ENCODE data around the gene PPP2R2B. TPM values are rescaled to one million over a fixed set of nuclear protein-coding genes. Genes with fewer than 3 reads are reported as not detected.

The PPP2R2B gene
- total and polyA plus RNA-seq, 2 of the 4 experiments (the other 2 are of a cell fraction): not detected

DNA sequence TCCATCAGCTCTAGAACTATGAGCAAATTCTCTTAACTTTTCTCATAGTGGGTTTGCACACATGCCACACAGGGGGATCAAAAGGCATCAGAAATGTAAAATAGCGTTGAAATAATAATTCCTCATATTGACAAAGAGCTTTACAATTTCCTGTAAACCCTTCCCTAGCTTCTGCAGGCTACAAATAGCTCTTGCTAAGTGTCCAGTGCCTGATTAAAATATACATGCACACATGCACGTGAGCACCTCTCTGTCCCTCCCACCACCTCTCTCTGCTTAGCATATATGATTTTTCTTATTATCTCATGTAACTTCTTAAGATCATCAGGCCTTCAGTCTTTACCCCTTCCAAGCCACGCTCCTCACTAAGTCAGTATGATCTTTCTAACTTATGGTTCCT lies 13.7 kb upstream of the PPP2R2B start:
- Histone ChIP-seq H3K79me1 (ENCODE audit: low read depth in 1 of 2, low read length in 2 of 2) (no peaks in the 10 kb centered on the region), H2BK5ac (ENCODE audit: low read depth, low read length, poor library complexity, severe bottlenecking) (no peak overlapping the region), H2BK20ac (ENCODE audit: low read depth, low read length) (no peak overlapping the region), H3K36me3 (ENCODE audit: control insufficient read depth, insufficient read depth, low read length) (no peaks in the 10 kb centered on the region), H3K4me2 (ENCODE audit: low read depth, low read length) (no peak overlapping the region), H2AK5ac (ENCODE audit: low read depth, low read length) (no peak overlapping the region), H3K23ac (ENCODE audit: low read depth, low read length) (no peak overlapping the region), H4K91ac (ENCODE audit: insufficient read depth, low read depth, low read length) (no peak overlapping the region), H3K14ac (replicated peaks; ENCODE audit: low read depth, low read length) (no peak overlapping the region), H4K8ac (ENCODE audit: low read depth in 2 of 2, low read length in 2 of 2) (no peak overlapping the region), H3K18ac (ENCODE audit: low read depth, low read length) (no peak overlapping the region), H4K20me1 (ENCODE audit: insufficient read depth, low read length) (no peaks in the 10 kb centered on the region), H2BK120ac (ENCODE audit: low read depth, low read length) (no peak overlapping the region), H3K9me3 (ENCODE audit: control insufficient read depth, insufficient read depth, low read length) (no peaks in the 10 kb centered on the region), H2AFZ (replicated peaks; ENCODE audit: low read length, poor library complexity) (no peak overlapping the region), H3K9me1 (ENCODE audit: insufficient read depth, low read length) (no peaks in the 10 kb centered on the region), H3K4me3 (ENCODE audit: insufficient read depth, low read depth, low read length) (no peak overlapping the region), H3K27me3 (ENCODE audit: control insufficient read depth, insufficient read depth, low read length) (no peaks in the 10 kb centered on the region), H3K4me1 (ENCODE audit: control insufficient read depth, insufficient read depth, low read length) (no peaks in the 10 kb centered on the region), H3K9ac (ENCODE audit: low read depth, low read length) (no peak overlapping the region), H2AK9ac (replicated peaks; ENCODE audit: low read depth, low read length, poor library complexity) (no peak overlapping the region), H3K56ac (ENCODE audit: extremely low read depth, insufficient read depth, low read length) (no peak overlapping the region), H2BK15ac (ENCODE audit: low read depth, low read length) (no peak overlapping the region), H3K27ac (ENCODE audit: insufficient read depth, low read length) (no peak overlapping the region), H4K5ac (ENCODE audit: low read depth, low read length) (no peak overlapping the region), H3K4ac (ENCODE audit: low read depth, low read length) (no peak overlapping the region)
- no peak for DNase-seq
- intact Hi-C loops (cut with micrococcal nuclease): no loop called here
- ATAC-seq (ENCODE audit: low read depth): no peak
- in situ Hi-C loops (cut with MboI; ENCODE audit: low sequenced_read_pairs): no loop called here
- dilution Hi-C loops (cut with HindIII; ENCODE audit: low sequenced_read_pairs, unreplicated experiment): no loop called here
- WGBS, 2 experiments (ENCODE audit: extremely low coverage in 2 of 2, insufficient read length in 1 of 2): no CpG with 5 or more reads among the region's 3 CpGs
- TF ChIP-seq CHD1 (IDR thresholded peaks at IDR 0.05; ENCODE audit: low read depth, low read length) (no peak), MAZ (IDR thresholded peaks at IDR 0.05; ENCODE audit: borderline replicate concordance, low read depth, low read length) (no peak), MAFK (IDR thresholded peaks at IDR 0.05; ENCODE audit: low read depth, low read length) (no peak), SMC3 (IDR thresholded peaks at IDR 0.05; ENCODE audit: low read depth, low read length) (no peak), RAD21 (IDR thresholded peaks at IDR 0.05; ENCODE audit: low read length) (no peak), FOS (IDR thresholded peaks at IDR 0.05; ENCODE audit: low read depth, low read length) (no peak), BHLHE40 (IDR thresholded peaks at IDR 0.05; ENCODE audit: low read depth, low read length) (no peak), CEBPB (IDR thresholded peaks at IDR 0.05; ENCODE audit: low read depth, low read length) (no peak), RCOR1 (IDR thresholded peaks at IDR 0.05; ENCODE audit: insufficient replicate concordance, low read length) (no peak), NFE2L2 (IDR thresholded peaks at IDR 0.05; ENCODE audit: low read depth, low read length) (no peak), RFX5 (IDR thresholded peaks at IDR 0.05; ENCODE audit: low read depth, low read length) (no peak), POLR2A (IDR thresholded peaks at IDR 0.05; ENCODE audit: low read depth, low read length) (no peak)
- TF ChIP-seq, protein P1, sequence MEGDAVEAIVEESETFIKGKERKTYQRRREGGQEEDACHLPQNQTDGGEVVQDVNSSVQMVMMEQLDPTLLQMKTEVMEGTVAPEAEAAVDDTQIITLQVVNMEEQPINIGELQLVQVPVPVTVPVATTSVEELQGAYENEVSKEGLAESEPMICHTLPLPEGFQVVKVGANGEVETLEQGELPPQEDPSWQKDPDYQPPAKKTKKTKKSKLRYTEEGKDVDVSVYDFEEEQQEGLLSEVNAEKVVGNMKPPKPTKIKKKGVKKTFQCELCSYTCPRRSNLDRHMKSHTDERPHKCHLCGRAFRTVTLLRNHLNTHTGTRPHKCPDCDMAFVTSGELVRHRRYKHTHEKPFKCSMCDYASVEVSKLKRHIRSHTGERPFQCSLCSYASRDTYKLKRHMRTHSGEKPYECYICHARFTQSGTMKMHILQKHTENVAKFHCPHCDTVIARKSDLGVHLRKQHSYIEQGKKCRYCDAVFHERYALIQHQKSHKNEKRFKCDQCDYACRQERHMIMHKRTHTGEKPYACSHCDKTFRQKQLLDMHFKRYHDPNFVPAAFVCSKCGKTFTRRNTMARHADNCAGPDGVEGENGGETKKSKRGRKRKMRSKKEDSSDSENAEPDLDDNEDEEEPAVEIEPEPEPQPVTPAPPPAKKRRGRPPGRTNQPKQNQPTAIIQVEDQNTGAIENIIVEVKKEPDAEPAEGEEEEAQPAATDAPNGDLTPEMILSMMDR (conservative IDR thresholded peaks at IDR 0.05; ENCODE audit: low read depth, low read length): no peak
- TF ChIP-seq, protein P2, sequence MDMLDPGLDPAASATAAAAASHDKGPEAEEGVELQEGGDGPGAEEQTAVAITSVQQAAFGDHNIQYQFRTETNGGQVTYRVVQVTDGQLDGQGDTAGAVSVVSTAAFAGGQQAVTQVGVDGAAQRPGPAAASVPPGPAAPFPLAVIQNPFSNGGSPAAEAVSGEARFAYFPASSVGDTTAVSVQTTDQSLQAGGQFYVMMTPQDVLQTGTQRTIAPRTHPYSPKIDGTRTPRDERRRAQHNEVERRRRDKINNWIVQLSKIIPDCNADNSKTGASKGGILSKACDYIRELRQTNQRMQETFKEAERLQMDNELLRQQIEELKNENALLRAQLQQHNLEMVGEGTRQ (IDR thresholded peaks at IDR 0.05; ENCODE audit: low read depth, low read length): no peak
- TF ChIP-seq, protein P3, sequence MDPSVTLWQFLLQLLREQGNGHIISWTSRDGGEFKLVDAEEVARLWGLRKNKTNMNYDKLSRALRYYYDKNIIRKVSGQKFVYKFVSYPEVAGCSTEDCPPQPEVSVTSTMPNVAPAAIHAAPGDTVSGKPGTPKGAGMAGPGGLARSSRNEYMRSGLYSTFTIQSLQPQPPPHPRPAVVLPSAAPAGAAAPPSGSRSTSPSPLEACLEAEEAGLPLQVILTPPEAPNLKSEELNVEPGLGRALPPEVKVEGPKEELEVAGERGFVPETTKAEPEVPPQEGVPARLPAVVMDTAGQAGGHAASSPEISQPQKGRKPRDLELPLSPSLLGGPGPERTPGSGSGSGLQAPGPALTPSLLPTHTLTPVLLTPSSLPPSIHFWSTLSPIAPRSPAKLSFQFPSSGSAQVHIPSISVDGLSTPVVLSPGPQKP (IDR thresholded peaks at IDR 0.05; ENCODE audit: borderline replicate concordance, low read depth, low read length): no peak
- ChIA-PET CTCF (no interaction called here), POLR2A (ENCODE audit: unreplicated experiment) (no interaction called here)
- no TSS peak for BruUV-seq (replicated peaks)
